CD4-positive, CD25-positive, alpha-beta regulatory T cell (primary cell): ENCODE data around the gene CCSER1. TPM values are rescaled to one million over a fixed set of nuclear protein-coding genes. Genes with fewer than 3 reads are reported as not detected.
"Not testable (repeated sequence)": the region's sequence is repeated elsewhere in the genome, so short reads cannot be mapped to it uniquely, and the experiment has no call there.

Source experiments
- ATAC-seq, 2 donors: fragments of 150-1000 bp; cut with Tn5 transposase; one replicate each; pipeline ENCODE4 v1.10.0; 2021; ENCODE audit warnings: low read depth in 2 of 2, moderate number of reproducible peaks in 2 of 2, moderate library complexity in 1 of 2
- DNase-seq, 3 donors: peaks; one replicate each; pipeline versions ENCODE4 v3.0.0 to v3.0.0-alpha.2; 2012 to 2022; ENCODE audit warnings: mixed read lengths in 1 of 3
- H3K27ac ChIP-seq: one replicate; pipeline ENCODE4 v1.7.0; 2013; ENCODE audit warnings: mild to moderate bottlenecking, low read length; ENCODE audit not compliant: insufficient read depth, poor library complexity, severe bottlenecking
- H3K27me3 ChIP-seq: one replicate; pipeline ENCODE4 v1.7.0; 2013; ENCODE audit warnings: low read length; ENCODE audit not compliant: control insufficient read depth, insufficient read depth
- H3K36me3 ChIP-seq: one replicate; pipeline ENCODE4 v1.7.0; 2013; ENCODE audit warnings: mild to moderate bottlenecking, low read length, moderate library complexity; ENCODE audit not compliant: control insufficient read depth, insufficient read depth
- H3K4me1 ChIP-seq: 2 replicates; pipeline ENCODE4 v1.7.0; 2013; ENCODE audit warnings: mild to moderate bottlenecking, low read length; ENCODE audit not compliant: insufficient read depth, control insufficient read depth, poor library complexity, severe bottlenecking
- H3K4me3 ChIP-seq: one replicate; pipeline ENCODE4 v1.7.0; 2013; ENCODE audit warnings: low read depth, mild to moderate bottlenecking, low read length, moderate library complexity
- H3K9me3 ChIP-seq, 2 experiments: 1 replicate in 1 of 2; 2 replicates in 1 of 2; pipeline ENCODE4 v1.7.0; 2013; ENCODE audit warnings: low read length in 2 of 2, mild to moderate bottlenecking in 1 of 2, moderate library complexity in 1 of 2; ENCODE audit not compliant: control insufficient read depth in 2 of 2
- H3K27ac Mint-ChIP-seq, 3 donors: one replicate each; pipeline ENCODE4 v1.8.0; 2020 to 2022; ENCODE audit warnings: mild to moderate bottlenecking in 3 of 3, mixed read lengths in 3 of 3, moderate library complexity in 2 of 3
- H3K27me3 Mint-ChIP-seq: one replicate; pipeline ENCODE4 v1.8.0; 2022; ENCODE audit warnings: mild to moderate bottlenecking, mixed read lengths
- H3K36me3 Mint-ChIP-seq: one replicate; pipeline ENCODE4 v1.8.0; 2020; ENCODE audit warnings: mixed read lengths
- H3K4me1 Mint-ChIP-seq, 4 donors: one replicate each; pipeline ENCODE4 v1.8.0; 2020 to 2022; ENCODE audit warnings: mixed read lengths in 4 of 4, mild to moderate bottlenecking in 1 of 4
- H3K4me3 Mint-ChIP-seq, 4 donors: one replicate each; pipeline ENCODE4 v1.8.0; 2020 to 2022; ENCODE audit warnings: mild to moderate bottlenecking in 4 of 4, mixed read lengths in 4 of 4, moderate library complexity in 3 of 4
- H3K9me3 Mint-ChIP-seq, 7 donors: one replicate each; pipeline ENCODE4 v1.8.0; 2020 to 2022; ENCODE audit warnings: mixed read lengths in 7 of 7, mild to moderate bottlenecking in 3 of 7, moderate library complexity in 2 of 7
- polyA plus RNA-seq, 4 donors: library from polyadenylated mRNA; unstranded; fragments of 300-500 nt; fragmentation: Illumina TruSeq; gene quantifications; one replicate each; pipeline ENCODE4 v1.2.3, GENCODE V29; 2021
- total RNA-seq: library from RNA; stranded (reverse); gene quantifications from one replicate; pipeline ENCODE4 v1.2.3, GENCODE V29; 2022

The CCSER1 gene
- total and polyA plus RNA-seq, 5 donors from 2014 or later, result 0.20 to 0.60 TPM; not detected in 3

DNA sequence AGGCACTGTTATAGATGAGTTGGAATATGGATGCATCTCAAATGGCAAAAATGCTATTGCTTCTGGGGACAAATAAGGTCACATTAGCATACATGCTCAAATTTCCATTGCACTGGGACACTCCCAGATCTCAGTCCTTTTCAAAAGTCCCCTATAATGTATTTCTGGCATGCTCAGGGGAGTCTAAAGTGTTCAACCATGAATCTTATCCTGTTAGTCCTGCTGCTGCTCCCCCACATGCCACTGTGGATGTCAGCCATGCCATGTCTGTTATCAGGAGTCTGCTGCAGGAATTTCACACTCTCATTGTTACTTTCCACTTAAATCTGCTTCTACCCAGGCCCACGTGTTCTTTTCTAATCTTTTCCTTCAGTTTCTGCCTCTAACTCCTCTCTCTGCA lies 1000.6 kb downstream of the CCSER1 start:
- peaks cover 0 to 4% (median 0%) of the 10 kb centered on the region in 7 donors for H3K9me3 Mint-ChIP-seq
- ATAC-seq, result no peak
- no peaks in the 10 kb centered on the region for H3K36me3 ChIP-seq
- no peak for DNase-seq
- no peaks in the 10 kb centered on the region for H3K27me3 Mint-ChIP-seq
- no peaks in the 10 kb centered on the region for H3K9me3 ChIP-seq
- H3K4me1 Mint-ChIP-seq, result no peaks in the 10 kb centered on the region
- no peak overlapping the region for H3K4me3 Mint-ChIP-seq
- H3K4me1 ChIP-seq, result no peaks in the 10 kb centered on the region
- H3K27me3 ChIP-seq, result no peaks in the 10 kb centered on the region
- no peak overlapping the region for H3K27ac Mint-ChIP-seq
- no peaks in the 10 kb centered on the region for H3K36me3 Mint-ChIP-seq
- no peak overlapping the region for H3K27ac ChIP-seq
- no peak overlapping the region for H3K4me3 ChIP-seq

DNA sequence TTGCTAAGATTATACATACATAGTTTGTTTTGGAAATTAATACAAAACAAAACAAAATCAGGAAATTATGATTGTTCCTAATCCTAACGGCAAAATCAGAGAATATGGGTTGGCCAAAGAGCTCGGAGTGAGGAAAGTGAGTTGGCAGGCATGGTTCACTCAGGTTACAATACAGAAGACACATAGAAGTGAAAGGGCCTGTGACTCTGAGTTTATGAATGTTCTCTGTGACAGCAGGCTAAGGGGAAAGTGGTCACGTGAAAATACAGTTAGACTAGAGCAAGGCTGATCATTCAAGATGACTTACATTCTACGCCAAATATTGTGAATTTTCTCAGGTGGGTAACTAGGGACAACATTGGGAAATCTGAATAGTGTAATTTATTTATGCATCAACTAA lies 1001.3 kb downstream of the CCSER1 start:
- Mint-ChIP-seq H3K36me3 (no peaks in the 10 kb centered on the region), H3K4me3 (no peak overlapping the region), H3K9me3 (peaks cover 0 to 7% (median 6%) of the 10 kb centered on the region in 7 donors), H3K4me1 (no peaks in the 10 kb centered on the region), H3K27me3 (no peaks in the 10 kb centered on the region), H3K27ac (no peak overlapping the region)
- DNase-seq (no peak), ATAC-seq (no peak)
- H3K4me1 ChIP-seq, result no peaks in the 10 kb centered on the region
- H3K36me3 ChIP-seq, result no peaks in the 10 kb centered on the region
- no peaks in the 10 kb centered on the region for H3K9me3 ChIP-seq
- no peaks in the 10 kb centered on the region for H3K27me3 ChIP-seq
- no peak overlapping the region for H3K27ac ChIP-seq
- H3K4me3 ChIP-seq, result no peak overlapping the region

GRCh38 chr4:91147067-91147466 lies 1019.9 kb downstream of the CCSER1 start:
- Mint-ChIP-seq H3K4me3 (no peak overlapping the region), H3K9me3 (peaks cover under 1 to 42% (median 10%) of the 10 kb centered on the region in 7 donors), H3K4me1 (no peaks in the 10 kb centered on the region), H3K36me3 (no peaks in the 10 kb centered on the region), H3K27me3 (no peaks in the 10 kb centered on the region), H3K27ac (no peak overlapping the region)
- no peaks in the 10 kb centered on the region for H3K9me3 ChIP-seq
- no peaks in the 10 kb centered on the region for H3K4me1 ChIP-seq
- no peaks in the 10 kb centered on the region for H3K27me3 ChIP-seq
- DNase-seq, result no peak
- no peak for ATAC-seq
- no peak overlapping the region for H3K4me3 ChIP-seq
- H3K36me3 ChIP-seq, result no peaks in the 10 kb centered on the region
- no peak overlapping the region for H3K27ac ChIP-seq

DNA sequence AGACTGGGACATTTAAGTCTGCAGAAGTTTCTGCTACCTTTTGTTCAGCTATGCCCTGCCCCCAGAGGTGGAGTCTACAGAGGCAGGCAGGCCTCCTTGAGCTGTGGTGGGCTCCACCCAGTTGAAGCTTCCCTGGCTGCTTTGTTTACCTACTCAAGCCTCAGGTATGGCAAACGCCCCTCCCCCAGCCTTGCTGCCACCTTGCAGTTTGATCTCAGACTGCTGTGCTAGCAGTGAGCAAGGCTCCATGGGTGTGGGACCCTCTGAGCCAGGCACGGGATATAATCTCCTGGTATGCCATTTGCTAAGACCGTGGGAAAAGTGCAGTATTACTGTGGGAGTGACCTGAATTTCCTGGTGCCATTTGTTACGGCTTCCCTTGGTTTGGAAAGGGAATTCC lies 1026.8 kb downstream of the CCSER1 start:
- not testable (repeated sequence) for H3K4me1 Mint-ChIP-seq, H3K27ac Mint-ChIP-seq, DNase-seq, ATAC-seq, H3K4me1 ChIP-seq, H3K27ac ChIP-seq, H3K9me3 ChIP-seq, H3K4me3 ChIP-seq, H3K27me3 Mint-ChIP-seq, H3K27me3 ChIP-seq, H3K36me3 Mint-ChIP-seq, H3K4me3 Mint-ChIP-seq, H3K36me3 ChIP-seq
- H3K9me3 Mint-ChIP-seq, result peaks cover 5 to 33% (median 16%) of the 10 kb centered on the region in 7 donors

- H3K4me1 Mint-ChIP-seq, H3K4me1 ChIP-seq, H3K27ac ChIP-seq, H3K36me3 Mint-ChIP-seq, H3K27me3 ChIP-seq, ATAC-seq, H3K27me3 Mint-ChIP-seq, H3K4me3 Mint-ChIP-seq, H3K36me3 ChIP-seq, H3K4me3 ChIP-seq, H3K27ac Mint-ChIP-seq, DNase-seq, H3K9me3 ChIP-seq: not testable (repeated sequence)
- H3K9me3 Mint-ChIP-seq, result peaks cover 4 to 27% (median 10%) of the 10 kb centered on the region in 7 donors
Measured at GRCh38 chr4:91167864-91168653, 1040.9 kb downstream of the CCSER1 start.

GRCh38 chr4:91170768-91171167 lies 1043.6 kb downstream of the CCSER1 start:
- H3K4me3 Mint-ChIP-seq, result no peak overlapping the region
- no peak for DNase-seq
- H3K27ac ChIP-seq, result no peak overlapping the region
- H3K4me3 ChIP-seq, result no peak overlapping the region
- no peak overlapping the region for H3K27ac Mint-ChIP-seq
- peaks cover 0 to 2% of the 10 kb centered on the region in 2 experiments for H3K9me3 ChIP-seq
- no peaks in the 10 kb centered on the region for H3K4me1 ChIP-seq
- H3K36me3 ChIP-seq, result no peaks in the 10 kb centered on the region
- H3K36me3 Mint-ChIP-seq, result no peaks in the 10 kb centered on the region
- no peak for ATAC-seq
- H3K9me3 Mint-ChIP-seq, result peaks cover 4 to 13% (median 5%) of the 10 kb centered on the region in 7 donors
- no peaks in the 10 kb centered on the region for H3K27me3 Mint-ChIP-seq
- no peaks in the 10 kb centered on the region for H3K27me3 ChIP-seq
- H3K4me1 Mint-ChIP-seq, result no peaks in the 10 kb centered on the region

DNA sequence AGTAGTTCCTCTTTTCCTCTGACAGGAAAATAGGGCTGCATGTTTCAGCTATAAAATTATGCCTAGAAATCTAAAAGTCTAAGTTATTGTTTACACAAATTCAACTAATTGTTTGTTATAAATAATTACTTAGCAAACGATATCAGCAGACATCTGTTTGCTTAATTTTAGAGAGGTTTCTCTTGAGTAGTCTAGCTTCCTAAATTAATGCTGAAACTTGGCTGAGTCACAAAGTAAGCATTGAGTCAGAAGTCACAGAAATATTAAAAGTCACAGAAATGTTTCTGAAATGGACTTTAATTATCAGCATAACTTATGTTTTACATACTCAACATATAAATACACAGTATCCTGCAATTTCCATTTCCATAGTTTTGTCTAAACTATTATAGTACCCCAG lies 1044.0 kb downstream of the CCSER1 start:
- DNase-seq, result no peak
- Mint-ChIP-seq H3K4me1 (no peaks in the 10 kb centered on the region), H3K27ac (no peak overlapping the region), H3K36me3 (no peaks in the 10 kb centered on the region), H3K27me3 (no peaks in the 10 kb centered on the region), H3K4me3 (no peak overlapping the region), H3K9me3 (peaks cover 4 to 11% (median 5%) of the 10 kb centered on the region in 7 donors)
- Histone ChIP-seq H3K27ac (no peak overlapping the region), H3K27me3 (no peaks in the 10 kb centered on the region), H3K36me3 (no peaks in the 10 kb centered on the region), H3K9me3 (peaks cover 0 to under 1% of the 10 kb centered on the region in 2 experiments), H3K4me1 (no peaks in the 10 kb centered on the region), H3K4me3 (no peak overlapping the region)
- ATAC-seq, result no peak

DNA sequence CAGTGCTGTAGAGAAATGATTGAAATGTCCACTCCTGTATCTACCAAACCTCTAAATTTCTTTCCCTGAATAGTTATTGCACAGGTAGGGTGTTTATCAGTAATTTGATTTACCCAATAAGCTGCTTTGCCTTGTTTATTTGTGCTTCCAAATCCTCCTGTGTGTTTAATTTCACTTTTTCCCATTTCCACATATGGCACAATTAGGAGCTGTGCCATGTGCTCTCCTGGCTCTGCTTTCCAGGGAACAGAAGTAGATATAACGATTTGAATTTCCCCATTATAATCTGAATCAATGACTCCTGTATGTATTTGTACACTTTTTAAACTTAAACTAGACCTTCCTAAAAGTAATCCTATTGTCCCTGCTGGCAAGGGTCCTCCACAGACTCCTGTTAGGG lies 1057.9 kb downstream of the CCSER1 start:
- not testable (repeated sequence) for H3K4me3 Mint-ChIP-seq, H3K4me1 Mint-ChIP-seq, H3K9me3 ChIP-seq, H3K4me3 ChIP-seq, H3K27ac Mint-ChIP-seq, ATAC-seq, H3K27me3 ChIP-seq, H3K36me3 Mint-ChIP-seq, H3K27me3 Mint-ChIP-seq, DNase-seq, H3K4me1 ChIP-seq, H3K9me3 Mint-ChIP-seq, H3K36me3 ChIP-seq, H3K27ac ChIP-seq
